ENCODE measurements around the gene POLD1.
"Not testable (repeated sequence)": the region's sequence is repeated elsewhere in the genome, so short reads cannot be mapped to it uniquely, and the experiment has no call there.

POLD1 gene

GRCh38 chr19:50387176-50387867 is 3.2 kb downstream of the POLD1 start:
- DNase-seq (ENCODE audit: low read depth) = no peak
- TF ChIP-seq, protein P1, sequence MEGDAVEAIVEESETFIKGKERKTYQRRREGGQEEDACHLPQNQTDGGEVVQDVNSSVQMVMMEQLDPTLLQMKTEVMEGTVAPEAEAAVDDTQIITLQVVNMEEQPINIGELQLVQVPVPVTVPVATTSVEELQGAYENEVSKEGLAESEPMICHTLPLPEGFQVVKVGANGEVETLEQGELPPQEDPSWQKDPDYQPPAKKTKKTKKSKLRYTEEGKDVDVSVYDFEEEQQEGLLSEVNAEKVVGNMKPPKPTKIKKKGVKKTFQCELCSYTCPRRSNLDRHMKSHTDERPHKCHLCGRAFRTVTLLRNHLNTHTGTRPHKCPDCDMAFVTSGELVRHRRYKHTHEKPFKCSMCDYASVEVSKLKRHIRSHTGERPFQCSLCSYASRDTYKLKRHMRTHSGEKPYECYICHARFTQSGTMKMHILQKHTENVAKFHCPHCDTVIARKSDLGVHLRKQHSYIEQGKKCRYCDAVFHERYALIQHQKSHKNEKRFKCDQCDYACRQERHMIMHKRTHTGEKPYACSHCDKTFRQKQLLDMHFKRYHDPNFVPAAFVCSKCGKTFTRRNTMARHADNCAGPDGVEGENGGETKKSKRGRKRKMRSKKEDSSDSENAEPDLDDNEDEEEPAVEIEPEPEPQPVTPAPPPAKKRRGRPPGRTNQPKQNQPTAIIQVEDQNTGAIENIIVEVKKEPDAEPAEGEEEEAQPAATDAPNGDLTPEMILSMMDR (IDR thresholded peaks at IDR 0.05; ENCODE audit: low read depth, low read length, missing control alignments) = no peak
- no peak overlapping the region for H3K4me3 ChIP-seq (ENCODE audit: low read depth, low read length)

DNA sequence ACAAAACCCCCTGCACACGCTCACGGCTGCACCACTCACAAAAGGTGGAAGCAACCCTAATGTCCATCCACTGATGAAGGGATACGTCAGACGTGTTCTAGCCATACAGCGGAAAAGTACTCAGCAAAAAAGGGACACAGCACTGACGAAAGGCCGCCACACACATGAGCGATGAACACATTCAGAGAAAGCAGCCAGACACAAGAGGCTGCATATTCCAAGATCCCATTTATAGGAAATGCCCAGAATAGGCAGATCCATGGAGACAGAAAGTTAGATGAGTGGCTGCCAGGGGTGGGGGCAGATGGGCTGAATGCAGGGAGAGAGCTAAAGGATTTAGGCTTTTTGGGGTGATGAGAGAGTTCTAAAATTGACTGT is 3.7 kb downstream of the POLD1 start:
- no peak for DNase-seq (ENCODE audit: low read depth)
- TF ChIP-seq, protein P1 (IDR thresholded peaks at IDR 0.05; ENCODE audit: low read depth, low read length, missing control alignments) = no peak
- H3K4me3 ChIP-seq (ENCODE audit: low read depth, low read length) = no peak overlapping the region

GRCh38 chr19:50390295-50390694 is 6.1 kb downstream of the POLD1 start:
- DNase-seq (ENCODE audit: low read depth); H3K4me3 ChIP-seq (ENCODE audit: low read depth, low read length): not testable (repeated sequence)

- DNase-seq (ENCODE audit: low read depth); H3K4me3 ChIP-seq (ENCODE audit: low read depth, low read length): not testable (repeated sequence)
Observed at GRCh38 chr19:50390952-50391351, 6.8 kb downstream of the POLD1 start.

GRCh38 chr19:50392759-50393158 is 8.6 kb downstream of the POLD1 start:
- DNase-seq (ENCODE audit: low read depth) = no peak
- H3K4me3 ChIP-seq (ENCODE audit: low read depth, low read length) = no peak overlapping the region
- TF ChIP-seq, protein P1 (IDR thresholded peaks at IDR 0.05; ENCODE audit: low read depth, low read length, missing control alignments) = no peak

GRCh38 chr19:50393589-50393988 is 9.4 kb downstream of the POLD1 start:
- DNase-seq (ENCODE audit: low read depth) = no peak
- no peak overlapping the region for H3K4me3 ChIP-seq (ENCODE audit: low read depth, low read length)
- TF ChIP-seq, protein P1 (IDR thresholded peaks at IDR 0.05; ENCODE audit: low read depth, low read length, missing control alignments) = no peak

DNA sequence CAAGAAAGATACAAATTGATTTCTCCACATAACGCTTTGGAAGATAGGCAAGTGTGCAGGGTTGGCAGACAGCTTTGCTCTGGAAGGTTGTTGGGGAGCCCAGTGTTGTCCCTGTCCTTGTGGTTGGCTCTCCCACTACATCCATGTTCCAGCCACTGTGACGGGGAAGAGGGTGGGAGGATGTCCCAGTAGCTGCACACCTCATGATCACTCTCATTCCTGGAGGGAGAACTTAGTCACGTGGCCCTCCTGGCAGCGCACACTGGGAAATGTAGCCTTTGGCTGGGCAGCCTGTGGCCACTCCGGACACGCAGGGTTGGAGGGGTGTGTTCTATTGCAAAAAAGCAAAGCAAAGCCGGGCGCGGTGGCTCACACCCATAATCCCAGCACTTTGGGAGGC is 9.9 kb downstream of the POLD1 start:
- H3K4me3 ChIP-seq (ENCODE audit: low read depth, low read length) = no peak overlapping the region
- no peak for DNase-seq (ENCODE audit: low read depth)
- TF ChIP-seq, protein P1 (IDR thresholded peaks at IDR 0.05; ENCODE audit: low read depth, low read length, missing control alignments) = no peak

DNA sequence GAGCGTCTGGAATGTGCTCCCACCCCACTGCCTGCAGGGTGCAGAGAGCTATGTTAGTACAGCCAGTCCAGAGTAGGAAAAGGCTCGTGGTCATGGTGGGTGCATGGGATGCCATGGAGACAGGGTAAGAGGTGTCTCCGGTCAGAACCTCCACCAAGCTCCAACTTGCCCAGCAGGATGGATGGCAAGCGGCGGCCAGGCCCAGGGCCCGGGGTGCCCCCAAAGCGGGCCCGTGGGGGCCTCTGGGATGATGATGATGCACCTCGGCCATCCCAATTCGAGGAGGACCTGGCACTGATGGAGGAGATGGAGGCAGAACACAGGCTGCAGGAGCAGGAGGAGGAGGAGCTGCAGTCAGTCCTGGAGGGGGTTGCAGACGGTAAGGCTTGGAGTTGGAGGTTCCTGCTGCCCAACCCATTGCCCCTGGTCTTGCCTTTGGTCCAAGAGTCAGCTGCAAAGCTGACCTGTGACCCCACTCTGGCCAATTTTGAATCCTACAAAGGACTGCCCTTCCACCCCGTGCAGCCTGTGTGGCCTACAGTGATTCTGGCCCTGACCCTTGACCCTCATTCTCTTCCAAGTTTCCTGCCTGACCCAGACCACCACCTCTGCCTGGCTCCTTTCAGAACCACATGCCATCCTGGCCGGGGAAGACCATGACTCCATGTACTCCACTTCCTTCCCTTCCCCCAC is 14.7 kb downstream of the POLD1 start:
- no peak for DNase-seq (ENCODE audit: low read depth)
- no peak overlapping the region for H3K4me3 ChIP-seq (ENCODE audit: low read depth, low read length)
- TF ChIP-seq, protein P1 (IDR thresholded peaks at IDR 0.05; ENCODE audit: low read depth, low read length, missing control alignments) = no peak
